ENCODE measurements around the gene ZBTB46.

ZBTB46 gene

GRCh38 chr20:63739130-63740069 lies 91.7 kb downstream of the ZBTB46 start, which contains the start of gene SLC2A4RG:
Gene SLC2A4RG, plus strand, starts transcription at chr20:63739776. Its CDS starts 137 bp downstream, at chr20:63739913.
- TF ChIP-seq CTCF (IDR thresholded peaks at IDR 0.05) (no peak), ZFX (IDR thresholded peaks at IDR 0.05; ENCODE audit: borderline replicate concordance) (no peak)
- H3K27ac ChIP-seq: peak within 1 kb of the TSS; percentile 98

- H3K27ac ChIP-seq: peak overlapping the region; percentile 98
- TF ChIP-seq CTCF (IDR thresholded peaks at IDR 0.05): no peak
- TF ChIP-seq ZFX (IDR thresholded peaks at IDR 0.05; ENCODE audit: borderline replicate concordance): no peak
Observed at GRCh38 chr20:63738687-63739129, 92.4 kb downstream of the ZBTB46 start.

- peak overlapping the region; percentile 98; the same call in 1 of the 2 replicates for H3K27ac ChIP-seq
- TF ChIP-seq ZFX (IDR thresholded peaks at IDR 0.05; ENCODE audit: borderline replicate concordance): no peak
- no peak for TF ChIP-seq CTCF (IDR thresholded peaks at IDR 0.05)
Observed at GRCh38 chr20:63737945-63738686, 92.9 kb downstream of the ZBTB46 start.

GRCh38 chr20:63737695-63737944 lies 93.4 kb downstream of the ZBTB46 start:
- H3K27ac ChIP-seq: no peak overlapping the region
- no peak for TF ChIP-seq CTCF (IDR thresholded peaks at IDR 0.05)

GRCh38 chr20:63736893-63737694 lies 94.0 kb downstream of the ZBTB46 start:
- no peak for TF ChIP-seq ZFX (IDR thresholded peaks at IDR 0.05; ENCODE audit: borderline replicate concordance)
- no peak for TF ChIP-seq CTCF (IDR thresholded peaks at IDR 0.05)
- H3K27ac ChIP-seq: no peak overlapping the region

GRCh38 chr20:63735859-63736718 lies 95.0 kb downstream of the ZBTB46 start, which contains the start of gene LIME1:
Gene LIME1, plus strand, starts transcription at chr20:63736664. Its CDS starts 886 bp downstream, at chr20:63737550.
- TF ChIP-seq ZFX (IDR thresholded peaks at IDR 0.05; ENCODE audit: borderline replicate concordance) (no peak), CTCF (IDR thresholded peaks at IDR 0.05) (no peak)
- H3K27ac ChIP-seq: no peak within 1 kb of the TSS

Data from 22Rv1 (cell line).